ENCODE measurements around the gene ST6GAL1. TPM values are rescaled to one million over a fixed set of nuclear protein-coding genes. Genes with fewer than 3 reads are reported as not detected.

ST6GAL1 gene
- total and polyA plus RNA-seq, 11 donors, result 19.4 to 120 (median 69.9) TPM

- ATAC-seq, result no peak
- no peak overlapping the region for H3K4me3 ChIP-seq
- TF ChIP-seq CTCF (IDR thresholded peaks at IDR 0.05) (no peak), POLR2A (IDR thresholded peaks at IDR 0.05) (no peak)
- H3K9me3 ChIP-seq, result peaks cover 0 to 7% (median 0%) of the 10 kb centered on the region in 12 donors
- H3K27ac ChIP-seq, result no peak overlapping the region
- intact Hi-C loops (cut with DNase I), result loop anchor here in 1 of 10 donors (10.0 kb wide), 1 partner anchor 229 kb away; the partner anchor contains the start of gene ADIPOQ
- peaks cover 0 to 6% (median 0%) of the 10 kb centered on the region in 12 donors for H3K4me1 ChIP-seq
- 84 to 89% (median 88%) methylated on average over 5 of the region's 5 CpGs for WGBS, 4 donors
- H3K27me3 ChIP-seq, result no peaks in the 10 kb centered on the region
- H3K36me3 ChIP-seq, result peaks cover 2 to 88% (median 75%) of the 10 kb centered on the region in 9 donors
- DNase-seq, result no peak
These were observed 143.3 kb downstream of the ST6GAL1 start for GRCh38 chr3:187073581-187074098.

GRCh38 chr3:187074846-187075245 is 144.5 kb downstream of the ST6GAL1 start:
- H3K36me3 ChIP-seq, result peaks cover 1 to 88% (median 70%) of the 10 kb centered on the region in 9 donors
- no peak for ATAC-seq

DNA sequence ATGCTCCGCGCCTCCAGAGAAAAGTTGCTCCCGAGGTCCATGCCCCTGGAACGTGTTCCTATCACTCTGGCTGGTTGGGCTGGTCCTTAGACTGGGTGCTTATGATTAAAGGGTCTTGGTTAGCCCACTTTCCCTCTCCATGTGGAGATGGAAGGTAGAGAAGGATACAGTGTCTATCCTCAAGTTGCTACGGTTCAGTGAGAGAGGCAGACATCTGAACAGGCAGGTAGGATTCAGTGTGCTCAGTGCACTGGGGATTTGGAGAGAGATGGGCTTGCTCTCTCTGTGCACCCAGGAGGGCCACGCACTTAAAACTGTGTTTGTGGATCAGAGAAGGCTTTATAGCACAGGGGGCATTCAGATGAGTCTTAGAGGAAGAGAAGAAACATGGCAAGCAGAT is 146.0 kb downstream of the ST6GAL1 start:
- peaks cover 0 to 6% (median 0%) of the 10 kb centered on the region in 12 donors for H3K4me1 ChIP-seq
- H3K27ac ChIP-seq, result no peak overlapping the region
- intact Hi-C loops (cut with DNase I), result loop anchor here in 1 of 10 donors (10.0 kb wide), 1 partner anchor 231 kb away; the partner anchor contains the start of gene ADIPOQ
- H3K36me3 ChIP-seq, result peaks cover 0 to 74% (median 66%) of the 10 kb centered on the region in 9 donors
- no peaks in the 10 kb centered on the region for H3K27me3 ChIP-seq
- 92 to 95% (median 93%) methylated on average over 6 of the region's 6 CpGs for WGBS, 4 donors
- no peak overlapping the region for H3K4me3 ChIP-seq
- ATAC-seq, result no peak
- TF ChIP-seq POLR2A (IDR thresholded peaks at IDR 0.05), result no peak
- no peak for TF ChIP-seq CTCF (IDR thresholded peaks at IDR 0.05)
- no peak for DNase-seq
- no peaks in the 10 kb centered on the region for H3K9me3 ChIP-seq

More at GRCh38 chr3:187074846-187075245, 144.5 kb downstream of the ST6GAL1 start:
- H3K9me3 ChIP-seq, result peaks cover 0 to 1% (median 0%) of the 10 kb centered on the region in 12 donors
- intact Hi-C loops (cut with DNase I), result loop anchor here in 1 of 10 donors (10.0 kb wide), 1 partner anchor 230 kb away; the partner anchor contains the start of gene ADIPOQ
- DNase-seq, result no peak
- H3K27ac ChIP-seq, result no peak overlapping the region
- peaks cover 0 to 6% (median 0%) of the 10 kb centered on the region in 12 donors for H3K4me1 ChIP-seq
- no peak for TF ChIP-seq CTCF (IDR thresholded peaks at IDR 0.05)
- no peak for TF ChIP-seq POLR2A (IDR thresholded peaks at IDR 0.05)
- H3K4me3 ChIP-seq, result no peak overlapping the region
- no peaks in the 10 kb centered on the region for H3K27me3 ChIP-seq

GRCh38 chr3:187077085-187077484 is 146.8 kb downstream of the ST6GAL1 start:
- H3K27me3 ChIP-seq, result no peaks in the 10 kb centered on the region
- peaks cover 0 to 71% (median 64%) of the 10 kb centered on the region in 9 donors for H3K36me3 ChIP-seq
- WGBS, 4 donors, result 91 to 94% (median 93%) methylated on average over 3 of the region's 3 CpGs
- no peak overlapping the region for H3K4me3 ChIP-seq
- H3K9me3 ChIP-seq, result no peaks in the 10 kb centered on the region
- DNase-seq (no peak), ATAC-seq (no peak)
- H3K4me1 ChIP-seq, result peaks cover 0 to 6% (median 0%) of the 10 kb centered on the region in 12 donors
- TF ChIP-seq CTCF (IDR thresholded peaks at IDR 0.05) (no peak), POLR2A (IDR thresholded peaks at IDR 0.05) (no peak)
- no peak overlapping the region for H3K27ac ChIP-seq
- intact Hi-C loops (cut with DNase I), result loop anchor here in 1 of 10 donors (10.0 kb wide), 1 partner anchor 232 kb away; the partner anchor contains the start of gene ADIPOQ

Measured in heart left ventricle (tissue), 16 donors.